Smooth muscle cell (in vitro differentiated cells): ENCODE results near the gene PIMREG. TPM values are rescaled to one million over a fixed set of nuclear protein-coding genes. Genes with fewer than 3 reads are reported as not detected.

Experiments used
- DNase-seq: peaks from one replicate; lab custom pipeline; 2025; ENCODE audit not compliant: unreplicated experiment; lab: John Stamatoyannopoulos, UW
- H2AFZ ChIP-seq: fragments of 200-600 bp; sonication (generic); 2 replicates; pipeline ENCODE4 v1.6.0; 2016; ENCODE audit warnings: antibody characterized with exemption, low read depth, mild to moderate bottlenecking
- H3F3A ChIP-seq: fragments of 200-600 bp; sonication (generic); 2 replicates; pipeline ENCODE4 v1.6.0; 2017; ENCODE audit warnings: antibody characterized with exemption, low read depth
- H3K27ac ChIP-seq: fragments of 200-600 bp; sonication (generic); 2 replicates; pipeline ENCODE4 v1.5.1; 2016; ENCODE audit warnings: low read depth, mild to moderate bottlenecking
- H3K27me3 ChIP-seq: fragments of 200-600 bp; sonication (generic); 2 replicates; pipeline ENCODE4 v1.6.1; 2016; ENCODE audit warnings: low read depth, mild to moderate bottlenecking
- H3K36me3 ChIP-seq: fragments of 200-600 bp; sonication (generic); 2 replicates; pipeline ENCODE4 v1.5.1; 2016; ENCODE audit warnings: low read depth
- H3K4me1 ChIP-seq: fragments of 200-600 bp; sonication (generic); 2 replicates; pipeline ENCODE4 v1.5.1; 2016; ENCODE audit warnings: low read depth
- H3K4me2 ChIP-seq: fragments of 200-600 bp; sonication (generic); 2 replicates; pipeline ENCODE4 v1.6.0; 2016; ENCODE audit warnings: mild to moderate bottlenecking
- H3K4me3 ChIP-seq: fragments of 200-600 bp; sonication (generic); 2 replicates; pipeline ENCODE4 v1.5.1; 2016; ENCODE audit warnings: mild to moderate bottlenecking
- H3K79me2 ChIP-seq: fragments of 200-600 bp; sonication (generic); 2 replicates; pipeline ENCODE4 v1.6.0; 2016; ENCODE audit warnings: low read depth, mild to moderate bottlenecking
- H3K9ac ChIP-seq: fragments of 200-600 bp; sonication (generic); 2 replicates; pipeline ENCODE4 v1.6.0; 2016; ENCODE audit warnings: low read depth
- H3K9me3 ChIP-seq: fragments of 200-600 bp; sonication (generic); replicated peaks from 2 replicates; pipeline ENCODE4 v1.5.1; 2016; ENCODE audit warnings: low read depth
- H4K20me1 ChIP-seq: fragments of 200-600 bp; sonication (generic); 2 replicates; pipeline ENCODE4 v1.6.0; 2016; ENCODE audit warnings: low read depth
- CTCF ChIP-seq: fragments of 200-600 bp; sonication (generic); IDR thresholded peaks from 2 replicates; pipeline ENCODE4 v1.5.1; 2017; ENCODE audit warnings: borderline replicate concordance, mild to moderate bottlenecking, antibody characterized with exemption; ENCODE audit not compliant: insufficient read depth, poor library complexity, severe bottlenecking
- WGBS: methylation state at CpG from one replicate; pipeline ENCODE4 v1.1.7; 2016; ENCODE audit warnings: low lambda C conversion rate; 5-methylcytosine and 5-hydroxymethylcytosine counted together
- polyA plus RNA-seq: library from polyadenylated mRNA; unstranded; fragments of >200 nt; fragmentation: Nextera tagmentation; extraction: Ambion mirVana; gene quantifications from 2 replicates; pipeline ENCODE4 v1.2.1, GENCODE V29; 2016
- total RNA-seq: library from RNA; depleted of rRNA; stranded (reverse); fragments of >200 nt; gene quantifications from 2 replicates; pipeline ENCODE4 v1.2.3, GENCODE V29; 2014

PIMREG gene
- total and polyA plus RNA-seq, 2 experiments from 2014 or later: 3.5 to 11.7 TPM

GRCh38 chr17:6461246-6461645, 17.0 kb downstream of the PIMREG start:
- Histone ChIP-seq H3F3A (no peaks in the 10 kb centered on the region), H3K4me2 (no peak overlapping the region), H3K36me3 (no peaks in the 10 kb centered on the region), H3K27ac (no peak overlapping the region), H3K4me1 (peaks cover 8% of the 10 kb centered on the region), H3K9ac (no peak overlapping the region), H3K79me2 (no peaks in the 10 kb centered on the region), H3K9me3 (no peaks in the 10 kb centered on the region), H3K4me3 (no peak overlapping the region), H3K27me3 (peaks cover 2% of the 10 kb centered on the region), H2AFZ (no peak overlapping the region), H4K20me1 (no peaks in the 10 kb centered on the region)
- DNase-seq: no peak
- TF ChIP-seq CTCF: no peak
- WGBS: 91% methylated on average over 13 of the region's 14 CpGs

- WGBS: 67% methylated on average over 10 of the region's 10 CpGs
- no peak for DNase-seq
- no peak overlapping the region for H2AFZ ChIP-seq
Measured at GRCh38 chr17:6461792-6462524, 17.7 kb downstream of the PIMREG start.

GRCh38 chr17:6462692-6463091, 18.4 kb downstream of the PIMREG start:
- no peak for TF ChIP-seq CTCF
- H3K4me1 ChIP-seq: peaks cover 8% of the 10 kb centered on the region
- no peak overlapping the region for H3K4me2 ChIP-seq
- H3K27ac ChIP-seq: no peak overlapping the region
- no peak overlapping the region for H3K9ac ChIP-seq
- H3K9me3 ChIP-seq: no peaks in the 10 kb centered on the region
- no peaks in the 10 kb centered on the region for H3F3A ChIP-seq
- H3K4me3 ChIP-seq: no peak overlapping the region
- DNase-seq: no peak
- no peaks in the 10 kb centered on the region for H3K27me3 ChIP-seq
- H3K36me3 ChIP-seq: no peaks in the 10 kb centered on the region
- no peaks in the 10 kb centered on the region for H4K20me1 ChIP-seq
- H3K79me2 ChIP-seq: no peaks in the 10 kb centered on the region
- no peak overlapping the region for H2AFZ ChIP-seq
- WGBS: 100% methylated on average over 2 of the region's 2 CpGs

More at GRCh38 chr17:6461792-6462524, 17.7 kb downstream of the PIMREG start:
- no peak for TF ChIP-seq CTCF
- peaks cover 8% of the 10 kb centered on the region for H3K4me1 ChIP-seq
- H3K4me2 ChIP-seq: no peak overlapping the region
- no peaks in the 10 kb centered on the region for H3K36me3 ChIP-seq
- H3K9ac ChIP-seq: no peak overlapping the region
- no peaks in the 10 kb centered on the region for H3K27me3 ChIP-seq
- no peak overlapping the region for H3K27ac ChIP-seq
- H3F3A ChIP-seq: no peaks in the 10 kb centered on the region
- no peaks in the 10 kb centered on the region for H3K79me2 ChIP-seq
- no peaks in the 10 kb centered on the region for H4K20me1 ChIP-seq
- H3K9me3 ChIP-seq: no peaks in the 10 kb centered on the region
- H3K4me3 ChIP-seq: no peak overlapping the region
